ENCODE data around the gene RIN3. TPM values are rescaled to one million over a fixed set of nuclear protein-coding genes. Genes with fewer than 3 reads are reported as not detected.

RIN3 gene
- total RNA-seq, 4 donors from 2014 or later, result 4.7 to 7.9 (median 6.6) TPM

DNA sequence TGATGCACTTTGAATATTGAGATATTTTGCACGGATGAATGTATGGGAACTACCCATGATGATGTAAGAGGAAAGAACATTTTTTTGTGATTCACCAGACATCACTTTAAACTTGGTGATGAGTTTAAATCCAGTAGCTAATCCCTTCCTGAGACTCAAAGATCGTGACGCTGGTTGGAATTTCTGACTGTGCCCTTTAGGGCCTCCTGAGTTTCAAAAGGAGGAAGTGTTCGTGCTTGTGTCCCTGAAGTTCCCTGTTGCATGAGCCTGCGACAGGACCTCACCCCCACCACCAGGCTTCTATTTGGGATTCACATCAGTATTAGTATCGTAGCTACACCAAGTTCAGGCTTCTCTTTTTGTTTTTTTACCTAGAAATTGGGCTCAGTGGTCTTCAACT, 18.6 kb upstream of the RIN3 start:
- WGBS, 2 donors, result 71 to 81% methylated on average over 6 of the region's 6 CpGs
- Histone ChIP-seq H3K9me3 (no peaks in the 10 kb centered on the region), H3K4me3 (replicated peaks in 1 of 3) (no peak overlapping the region), H3K27ac (no peak overlapping the region), H3K4me1 (no peaks in the 10 kb centered on the region), H3K27me3 (no peaks in the 10 kb centered on the region), H3K36me3 (no peaks in the 10 kb centered on the region)
- intact Hi-C loops (cut with DNase I), result no loop called here
- TF ChIP-seq, protein P1, sequence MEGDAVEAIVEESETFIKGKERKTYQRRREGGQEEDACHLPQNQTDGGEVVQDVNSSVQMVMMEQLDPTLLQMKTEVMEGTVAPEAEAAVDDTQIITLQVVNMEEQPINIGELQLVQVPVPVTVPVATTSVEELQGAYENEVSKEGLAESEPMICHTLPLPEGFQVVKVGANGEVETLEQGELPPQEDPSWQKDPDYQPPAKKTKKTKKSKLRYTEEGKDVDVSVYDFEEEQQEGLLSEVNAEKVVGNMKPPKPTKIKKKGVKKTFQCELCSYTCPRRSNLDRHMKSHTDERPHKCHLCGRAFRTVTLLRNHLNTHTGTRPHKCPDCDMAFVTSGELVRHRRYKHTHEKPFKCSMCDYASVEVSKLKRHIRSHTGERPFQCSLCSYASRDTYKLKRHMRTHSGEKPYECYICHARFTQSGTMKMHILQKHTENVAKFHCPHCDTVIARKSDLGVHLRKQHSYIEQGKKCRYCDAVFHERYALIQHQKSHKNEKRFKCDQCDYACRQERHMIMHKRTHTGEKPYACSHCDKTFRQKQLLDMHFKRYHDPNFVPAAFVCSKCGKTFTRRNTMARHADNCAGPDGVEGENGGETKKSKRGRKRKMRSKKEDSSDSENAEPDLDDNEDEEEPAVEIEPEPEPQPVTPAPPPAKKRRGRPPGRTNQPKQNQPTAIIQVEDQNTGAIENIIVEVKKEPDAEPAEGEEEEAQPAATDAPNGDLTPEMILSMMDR (IDR thresholded peaks at IDR 0.05), result no peak
- DNase-seq, result no peak

DNA sequence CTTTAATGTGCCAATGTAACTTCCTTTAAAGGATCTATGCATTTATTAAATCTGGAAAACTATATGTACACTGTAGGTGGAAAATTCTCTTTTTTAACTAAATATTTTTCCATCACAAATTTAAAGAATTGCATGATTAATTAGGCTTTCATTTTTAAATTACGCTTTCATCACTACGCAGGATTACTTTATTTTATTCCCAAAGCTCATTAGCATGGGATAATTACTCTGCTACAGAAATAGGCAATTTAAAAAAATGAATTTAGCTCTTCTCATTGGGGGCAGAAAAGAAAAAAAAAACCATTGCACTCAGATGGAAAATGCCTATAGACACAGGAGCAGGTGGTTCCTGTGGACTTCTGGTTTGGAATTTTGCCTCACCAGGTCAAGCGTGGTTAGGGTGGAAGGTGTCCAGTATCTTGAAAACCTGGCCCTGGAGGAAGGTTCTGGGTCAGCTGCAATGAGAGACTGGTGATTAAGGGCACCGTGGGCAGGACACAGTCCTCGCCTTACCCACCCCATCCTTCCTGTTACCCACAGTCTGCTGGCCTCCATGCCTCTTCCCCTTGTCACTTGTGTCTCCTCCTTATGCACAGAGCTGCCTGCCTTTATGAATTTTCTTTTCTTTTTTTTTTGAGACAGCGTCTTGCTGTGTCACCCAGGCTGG, 17.3 kb upstream of the RIN3 start:
- no peak for TF ChIP-seq POLR2A (IDR thresholded peaks at IDR 0.05)
- TF ChIP-seq, protein P1 (IDR thresholded peaks at IDR 0.05), result no peak
- H3K27me3 ChIP-seq, result no peaks in the 10 kb centered on the region
- H3K36me3 ChIP-seq, result no peaks in the 10 kb centered on the region
- WGBS, 2 donors, result 79 to 83% methylated on average over 6 of the region's 6 CpGs
- no peak for DNase-seq
- intact Hi-C loops (cut with DNase I), result no loop called here
- H3K27ac ChIP-seq, result no peak overlapping the region
- H3K9me3 ChIP-seq, result no peaks in the 10 kb centered on the region
- no peaks in the 10 kb centered on the region for H3K4me1 ChIP-seq
- no peak overlapping the region for H3K4me3 ChIP-seq (replicated peaks in 1 of 3)

DNA sequence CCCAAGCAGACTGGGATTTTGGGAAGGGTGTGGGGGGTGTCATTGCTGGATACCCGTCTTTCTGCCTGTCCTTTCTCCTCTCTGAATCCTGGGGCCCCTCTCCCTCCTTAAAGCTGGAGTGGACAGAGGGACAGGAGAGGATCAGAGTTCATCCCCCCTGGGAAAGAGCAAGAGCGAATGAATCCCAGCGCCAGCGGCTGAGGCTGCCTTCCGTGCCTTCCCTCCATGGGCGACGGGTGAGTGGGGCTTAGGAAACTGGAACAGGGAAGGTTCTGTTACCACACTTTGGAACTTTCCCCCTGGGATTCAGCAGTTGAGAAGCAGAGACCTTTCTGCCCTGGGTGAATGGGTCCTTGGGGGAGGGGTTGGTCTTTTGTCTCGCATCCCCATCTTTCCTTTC, 16.2 kb upstream of the RIN3 start:
- DNase-seq, result no peak
- Histone ChIP-seq H3K36me3 (no peaks in the 10 kb centered on the region), H3K4me3 (replicated peaks in 1 of 3) (no peak overlapping the region), H3K27ac (no peak overlapping the region), H3K27me3 (no peaks in the 10 kb centered on the region), H3K9me3 (no peaks in the 10 kb centered on the region), H3K4me1 (no peaks in the 10 kb centered on the region)
- TF ChIP-seq POLR2A (IDR thresholded peaks at IDR 0.05), result no peak
- TF ChIP-seq, protein P1 (IDR thresholded peaks at IDR 0.05), result no peak
- WGBS, 2 donors, result 82 to 91% methylated on average over 8 of the region's 8 CpGs
- intact Hi-C loops (cut with DNase I), result no loop called here

DNA sequence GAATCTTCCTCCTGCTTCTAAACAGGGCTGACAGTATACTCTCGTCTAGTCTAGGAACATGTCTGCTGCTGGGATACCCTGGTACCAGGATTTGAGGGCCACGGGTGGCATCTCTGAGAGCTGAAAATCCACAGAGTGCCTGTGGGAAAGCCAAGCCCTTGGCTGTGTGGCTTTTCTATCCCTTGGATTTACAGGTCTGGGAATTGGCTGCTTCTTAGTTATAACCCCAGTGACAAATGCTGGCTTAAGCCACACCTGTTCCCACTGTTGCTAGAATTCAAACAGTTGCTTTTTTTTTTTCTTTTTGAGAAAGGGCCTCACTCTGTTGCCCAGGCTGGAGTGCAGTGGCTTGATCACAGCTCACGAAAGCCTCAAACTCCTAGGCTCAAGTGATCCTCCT, 14.3 kb upstream of the RIN3 start:
- Histone ChIP-seq H3K9me3 (no peaks in the 10 kb centered on the region), H3K27ac (no peak overlapping the region), H3K36me3 (no peaks in the 10 kb centered on the region), H3K4me3 (replicated peaks in 1 of 3) (no peak overlapping the region), H3K4me1 (no peaks in the 10 kb centered on the region), H3K27me3 (no peaks in the 10 kb centered on the region)
- TF ChIP-seq POLR2A (IDR thresholded peaks at IDR 0.05), result no peak
- no peak for DNase-seq
- intact Hi-C loops (cut with DNase I), result no loop called here
- 88 to 97% methylated on average over 3 of the region's 3 CpGs for WGBS, 2 donors

DNA sequence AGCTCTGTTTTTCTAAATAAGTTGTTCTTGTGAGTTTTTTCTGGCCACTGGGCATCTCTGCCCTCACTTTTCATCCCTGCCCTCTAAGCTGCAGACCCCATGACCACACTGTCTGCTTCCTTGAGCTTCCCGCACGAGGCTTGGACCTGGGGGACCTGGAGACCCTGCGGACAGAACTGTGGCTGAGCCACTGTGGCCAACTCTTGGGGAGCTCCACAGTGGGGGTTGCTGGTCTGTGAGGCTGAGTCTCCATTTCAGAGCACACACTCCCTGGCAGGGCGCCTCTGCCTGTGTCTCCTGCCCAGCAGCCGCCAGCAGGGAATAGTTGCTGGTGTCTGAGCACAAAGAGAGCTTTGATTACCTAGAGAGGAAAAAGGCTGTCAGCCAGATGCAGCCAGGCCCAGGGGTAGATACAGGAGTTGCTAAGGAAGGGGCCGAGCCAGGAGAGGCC, 13.1 kb upstream of the RIN3 start:
- H3K9me3 ChIP-seq, result no peaks in the 10 kb centered on the region
- H3K4me3 ChIP-seq (replicated peaks in 1 of 3), result no peak overlapping the region
- H3K36me3 ChIP-seq, result no peaks in the 10 kb centered on the region
- no peak overlapping the region for H3K27ac ChIP-seq
- TF ChIP-seq POLR2A (IDR thresholded peaks at IDR 0.05), result no peak
- TF ChIP-seq, protein P1 (IDR thresholded peaks at IDR 0.05), result no peak
- DNase-seq, result no peak
- H3K27me3 ChIP-seq, result no peaks in the 10 kb centered on the region
- WGBS, 2 donors, result 52 to 53% methylated on average over 5 of the region's 6 CpGs
- H3K4me1 ChIP-seq, result no peaks in the 10 kb centered on the region
- intact Hi-C loops (cut with DNase I), result no loop called here
